Skin of body (tissue), 2 donors: ENCODE data around the gene NTRK3. TPM values are rescaled to one million over a fixed set of nuclear protein-coding genes. Genes with fewer than 3 reads are reported as not detected.
A peak's percentile ranks its signal among the peaks of the same experiment; 100 is the strongest.

ENCODE experiments used
- DNase-seq: peaks from one replicate; lab custom pipeline; 2025; lab: John Stamatoyannopoulos, UW
- total RNA-seq: library from RNA; depleted of rRNA; stranded (reverse); fragments of >200 nt; gene quantifications from one replicate; pipeline ENCODE4 v1.2.3, GENCODE V29; 2014

The NTRK3 gene
- total RNA-seq, 1 donor from 2014 or later: 7.2 TPM

DNA sequence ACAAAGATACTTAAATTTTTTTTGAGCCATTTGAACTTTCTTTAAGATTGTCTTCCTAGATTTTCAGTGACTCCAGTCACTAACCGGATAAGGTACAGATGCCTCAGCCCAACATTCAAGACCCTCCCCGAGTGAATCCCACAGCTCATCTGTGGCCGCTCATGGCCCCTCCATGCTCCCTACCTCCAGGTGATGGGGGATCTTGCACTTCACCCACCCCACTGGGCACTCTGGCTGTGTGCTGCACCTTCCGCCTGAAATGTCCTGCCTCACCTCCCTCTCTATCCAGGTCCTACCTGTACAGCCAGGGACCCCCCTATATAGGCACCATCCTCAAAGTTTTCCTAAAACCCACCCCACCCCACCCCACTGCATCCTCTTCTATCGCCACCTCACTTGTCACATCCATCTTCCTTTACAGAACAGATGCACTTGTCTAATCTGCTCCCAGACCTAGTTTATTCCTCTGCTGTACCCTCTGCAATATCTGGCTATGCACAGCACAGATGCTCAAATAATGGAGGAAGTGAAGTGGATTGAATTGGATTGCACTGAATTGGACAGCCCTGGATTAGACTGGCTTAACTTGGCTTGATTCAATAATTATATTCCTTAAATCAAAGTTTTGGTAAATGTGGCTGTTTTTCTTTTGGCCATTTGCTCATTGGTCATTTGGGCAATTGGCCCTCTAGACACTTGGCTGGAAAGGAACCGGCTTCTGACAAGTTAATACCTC lies 24.5 kb downstream of the NTRK3 start:
- DNase-seq: no peak

DNA sequence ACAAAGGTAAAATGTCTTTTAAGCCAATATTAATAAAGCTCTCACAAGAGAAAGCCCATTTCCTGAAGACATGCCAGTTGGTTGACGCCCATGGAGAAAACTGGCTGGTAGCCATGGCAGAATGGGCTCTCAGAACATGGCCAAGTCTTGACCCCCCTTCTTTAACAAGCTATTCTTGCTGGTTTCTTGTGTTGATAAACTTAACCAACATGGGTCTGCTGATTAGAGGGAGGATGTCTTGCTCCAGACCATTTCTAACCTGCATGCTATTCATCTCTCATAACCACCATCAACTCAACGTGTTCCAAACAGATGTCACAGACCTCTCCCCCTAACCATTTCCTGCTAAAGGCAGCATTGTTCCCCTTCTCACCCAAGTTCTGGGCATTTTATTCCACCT lies 25.7 kb downstream of the NTRK3 start:
- no peak for DNase-seq

DNA sequence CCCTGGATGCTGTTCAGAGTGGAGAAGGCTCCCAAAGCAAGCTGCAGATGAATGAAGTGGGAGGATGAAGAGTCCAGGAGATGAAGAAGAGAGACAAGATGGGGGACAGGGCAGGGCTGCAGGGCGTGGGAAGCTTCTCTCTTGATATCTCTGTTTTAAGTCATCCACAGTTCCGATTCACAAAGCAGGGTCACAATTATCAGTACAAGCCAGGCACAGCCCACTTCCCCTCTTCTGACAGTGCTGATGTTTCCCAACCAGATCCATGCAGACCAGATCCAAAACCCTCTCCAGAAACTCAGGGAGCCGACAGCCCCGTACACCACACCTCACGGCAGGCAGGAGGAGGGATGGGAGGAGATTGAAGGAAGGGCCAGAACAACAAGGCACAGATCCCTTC lies 31.1 kb downstream of the NTRK3 start:
- DNase-seq: no peak

DNA sequence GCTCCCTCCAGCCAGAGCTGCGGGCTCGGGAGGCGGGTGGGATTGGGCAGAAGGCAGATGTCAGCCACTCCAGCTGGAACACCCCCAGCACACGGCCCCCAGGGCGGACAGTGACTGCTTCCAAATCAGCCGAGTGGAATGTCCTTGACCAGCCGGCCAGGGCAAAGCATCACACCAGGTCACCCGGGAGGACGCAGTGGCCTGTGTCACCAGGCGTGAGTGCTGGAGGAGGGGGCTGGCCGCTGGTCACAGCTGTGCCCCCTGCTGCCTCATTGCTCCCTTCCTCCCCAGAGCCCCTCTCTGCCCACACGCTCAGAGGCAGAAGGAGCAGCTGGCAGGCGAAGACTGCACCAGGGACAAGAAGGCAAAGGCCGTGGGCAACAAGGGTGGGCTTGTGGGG lies 33.5 kb downstream of the NTRK3 start:
- DNase-seq: no peak

DNA sequence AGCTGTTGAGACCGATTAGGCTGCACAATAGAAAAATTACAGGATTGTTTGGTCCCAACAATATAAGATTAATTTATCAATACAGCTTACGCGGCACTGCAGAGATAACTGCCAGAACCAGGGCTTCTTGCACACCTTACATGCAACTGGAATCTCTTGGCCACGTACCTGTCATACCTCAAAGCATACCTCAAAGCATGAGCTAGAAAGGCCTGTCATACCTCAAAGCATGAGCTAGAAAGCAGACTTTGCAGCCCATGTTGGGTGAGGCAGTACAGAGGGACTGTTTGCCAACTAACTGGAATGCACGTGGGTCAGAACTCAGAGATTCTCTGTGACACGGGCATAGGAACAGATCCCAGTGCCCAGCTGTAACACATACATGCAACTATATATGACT lies 34.7 kb downstream of the NTRK3 start:
- DNase-seq: no peak

DNA sequence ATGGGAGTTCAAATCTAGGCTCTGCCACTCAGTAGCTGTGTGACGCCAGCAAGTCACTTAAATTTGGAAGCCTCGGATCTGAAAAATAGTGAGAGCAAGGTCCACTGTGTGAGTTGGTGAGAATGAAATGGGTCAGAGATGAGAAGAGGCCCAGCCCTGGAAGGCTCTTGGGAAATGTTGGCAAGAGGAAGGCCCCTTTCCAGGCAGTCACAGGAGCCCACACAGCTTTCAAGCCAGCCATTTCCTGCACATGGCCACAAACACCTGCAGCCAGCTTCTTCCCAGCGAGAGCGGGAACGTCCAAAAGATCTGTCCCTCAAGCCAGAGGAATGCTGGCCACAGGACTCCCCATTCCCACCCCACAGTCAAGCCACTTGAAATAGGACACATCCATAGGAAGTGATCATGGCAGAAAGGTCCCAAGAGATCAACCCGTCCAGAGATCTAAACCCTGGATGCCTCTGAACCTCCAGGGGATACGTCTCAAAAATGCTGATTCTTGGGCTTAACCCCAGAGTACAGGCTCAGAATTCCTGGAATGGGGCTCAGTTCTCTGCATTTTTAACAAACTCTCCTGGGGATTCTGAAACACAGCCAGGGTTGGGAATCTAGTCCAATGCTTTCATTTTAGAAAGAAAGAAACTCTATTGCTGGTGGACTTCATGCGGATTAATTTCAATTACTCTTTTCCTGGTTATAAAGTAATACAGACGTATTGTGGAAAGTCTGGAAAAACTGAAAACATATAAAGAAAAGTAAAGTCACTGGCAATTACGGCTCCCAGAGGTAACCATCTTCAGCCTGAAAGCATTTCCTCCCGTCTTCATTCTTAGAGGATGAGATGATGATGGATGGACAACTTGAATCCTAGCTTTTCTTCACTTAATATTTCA lies 35.9 kb downstream of the NTRK3 start:
- peak; percentile 44 for DNase-seq

DNA sequence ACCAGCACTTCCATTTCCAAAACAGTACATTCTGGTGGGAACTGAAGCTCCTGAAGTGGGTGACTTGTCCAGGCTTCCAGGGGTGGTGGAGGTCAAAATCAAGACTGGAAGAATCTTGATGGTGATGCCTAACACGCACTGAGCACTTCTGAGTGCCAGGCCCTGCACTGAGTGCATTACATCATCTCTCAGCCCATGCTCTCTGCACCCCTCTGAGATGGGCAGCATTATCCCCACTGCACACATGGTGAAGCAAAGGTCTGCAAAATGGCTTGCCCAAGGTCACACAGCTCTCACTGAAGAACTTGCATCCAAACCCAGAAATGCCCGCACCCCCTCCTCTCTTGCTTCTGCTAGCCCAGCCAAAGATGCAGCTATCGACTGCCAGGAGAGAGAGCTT lies 36.9 kb downstream of the NTRK3 start:
- DNase-seq: no peak

DNA sequence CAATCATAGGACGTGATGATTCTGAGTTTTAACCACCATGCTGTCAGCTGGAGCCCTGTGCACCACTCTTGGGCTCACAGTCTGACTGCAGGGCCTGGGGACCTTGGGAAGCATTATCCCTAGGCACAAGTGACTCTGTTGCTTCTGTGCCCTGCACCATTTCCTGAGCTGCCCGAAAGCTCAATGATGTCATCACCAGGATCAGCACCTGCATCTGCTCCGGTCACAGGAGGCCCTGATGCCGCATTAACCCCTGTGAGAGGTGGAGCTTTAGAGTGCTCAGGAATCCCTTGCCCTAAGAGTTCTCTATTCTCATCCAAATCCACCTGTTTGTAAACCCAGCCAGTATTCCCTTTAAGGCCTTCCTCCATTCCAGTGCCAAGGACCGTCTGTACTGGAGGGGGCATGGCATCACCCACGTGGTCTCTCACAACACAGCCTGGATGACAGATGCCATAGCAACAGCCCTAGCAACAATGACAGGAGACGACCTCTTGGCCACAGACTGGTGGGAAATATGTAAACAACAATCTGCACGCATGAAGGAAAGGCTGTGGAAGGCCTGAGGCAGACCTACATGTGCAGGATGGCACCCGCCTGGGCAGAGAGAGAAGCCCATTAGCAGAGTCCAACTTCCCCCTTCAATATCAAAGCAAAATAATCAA lies 37.9 kb downstream of the NTRK3 start:
- no peak for DNase-seq

DNA sequence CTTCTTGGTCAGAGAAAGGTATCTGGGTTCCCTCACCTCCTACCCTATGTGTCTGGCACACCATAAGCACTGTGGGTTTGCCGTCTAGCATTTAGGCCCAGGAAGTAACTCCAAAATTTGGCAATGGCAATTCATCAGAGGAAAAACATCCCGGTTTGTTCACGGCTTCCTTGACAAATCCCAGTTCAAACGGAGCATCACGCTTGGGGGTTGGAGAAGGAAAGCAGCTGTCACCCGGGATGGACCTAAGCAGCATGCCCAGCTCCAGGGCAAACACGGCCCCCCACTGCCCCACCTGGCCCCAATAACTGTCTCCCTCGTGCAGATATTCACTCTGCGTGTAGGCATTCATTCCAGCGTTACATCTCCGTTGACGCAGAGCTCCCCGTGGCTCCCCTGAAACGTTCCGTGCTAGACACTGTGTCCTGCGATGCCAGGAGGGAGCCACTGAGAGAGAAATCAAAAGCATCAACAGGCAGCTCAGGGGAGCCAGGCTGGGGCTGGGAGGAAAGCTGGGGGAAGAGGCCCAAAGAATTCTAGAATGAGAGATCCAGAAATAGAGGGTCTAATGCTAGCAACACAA lies 41.4 kb downstream of the NTRK3 start:
- no peak for DNase-seq

DNA sequence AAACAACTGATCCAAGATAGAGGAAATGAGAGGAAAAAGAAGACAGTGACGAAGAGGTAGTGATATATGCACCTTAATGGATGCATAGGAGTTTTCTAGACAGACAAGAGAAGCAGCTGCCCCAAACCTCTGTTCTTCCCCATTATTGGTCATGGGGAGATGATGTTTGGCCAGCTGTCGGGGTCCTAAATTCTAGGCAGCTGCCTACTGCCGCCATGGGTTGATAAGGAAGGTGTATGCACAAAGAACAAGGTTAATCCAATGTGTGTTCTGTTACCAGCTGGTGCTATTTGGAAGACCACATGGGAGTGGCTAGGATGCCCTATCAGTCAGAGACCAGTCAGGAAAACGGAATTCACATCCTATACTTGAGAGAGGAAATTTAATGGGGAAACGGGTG lies 47.4 kb downstream of the NTRK3 start:
- no peak for DNase-seq

DNA sequence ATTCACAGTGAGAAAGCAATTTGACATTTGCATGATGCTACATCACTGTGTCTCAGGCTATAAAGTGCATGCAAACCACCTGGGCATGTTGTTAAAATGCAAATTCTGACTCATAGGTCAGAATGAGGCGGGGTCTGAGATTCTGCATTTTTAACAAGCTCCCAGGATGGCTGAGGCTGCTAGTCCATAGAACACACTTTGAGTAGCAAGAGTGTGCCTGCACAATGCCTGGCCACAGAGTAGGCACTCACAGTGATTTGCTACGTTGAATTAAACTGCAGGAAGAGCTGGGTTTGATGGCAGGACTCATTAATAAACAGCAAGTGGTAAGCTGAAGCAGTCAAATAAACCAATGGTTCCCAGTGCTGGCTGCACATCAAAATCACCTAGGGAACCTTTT lies 48.1 kb downstream of the NTRK3 start:
- DNase-seq: no peak

DNA sequence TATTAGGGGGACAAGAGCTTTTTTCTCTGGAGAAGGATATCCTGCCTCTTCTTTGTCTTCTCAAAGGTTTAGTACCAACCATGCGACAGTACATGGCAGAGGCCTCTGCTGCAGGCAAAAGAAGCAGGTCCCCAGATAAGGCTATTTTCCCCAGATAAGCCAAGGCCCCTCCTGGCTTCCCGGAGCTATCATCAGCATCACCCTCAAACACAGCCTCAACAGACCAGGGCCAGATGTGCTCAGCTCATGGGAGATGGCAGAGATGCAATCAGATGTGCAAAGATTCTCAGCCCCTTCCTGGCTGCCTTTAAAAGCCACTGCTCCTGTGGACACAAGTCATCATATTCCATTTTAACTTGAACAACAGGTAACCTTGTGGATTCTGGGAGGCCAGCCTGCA lies 49.0 kb downstream of the NTRK3 start:
- DNase-seq: no peak

DNA sequence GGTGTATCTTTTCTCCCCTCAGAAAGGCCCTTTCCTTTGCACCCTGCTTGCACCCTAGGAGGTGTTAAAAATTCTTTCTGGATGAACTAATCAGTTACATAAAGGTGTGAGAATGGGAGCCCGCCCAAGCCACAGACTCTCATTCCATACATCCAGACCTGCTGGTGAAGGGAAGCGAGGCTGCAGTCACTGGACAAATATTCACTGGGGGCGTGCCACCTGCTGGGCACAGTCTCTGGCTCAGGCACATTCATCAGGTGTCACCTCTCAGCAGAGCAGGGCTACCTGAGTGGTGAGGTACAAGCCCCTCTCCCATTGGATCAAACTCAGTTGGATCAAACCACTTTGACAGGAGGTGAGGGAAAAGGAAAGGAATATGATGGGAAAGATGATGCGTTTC lies 52.0 kb downstream of the NTRK3 start:
- DNase-seq: no peak

DNA sequence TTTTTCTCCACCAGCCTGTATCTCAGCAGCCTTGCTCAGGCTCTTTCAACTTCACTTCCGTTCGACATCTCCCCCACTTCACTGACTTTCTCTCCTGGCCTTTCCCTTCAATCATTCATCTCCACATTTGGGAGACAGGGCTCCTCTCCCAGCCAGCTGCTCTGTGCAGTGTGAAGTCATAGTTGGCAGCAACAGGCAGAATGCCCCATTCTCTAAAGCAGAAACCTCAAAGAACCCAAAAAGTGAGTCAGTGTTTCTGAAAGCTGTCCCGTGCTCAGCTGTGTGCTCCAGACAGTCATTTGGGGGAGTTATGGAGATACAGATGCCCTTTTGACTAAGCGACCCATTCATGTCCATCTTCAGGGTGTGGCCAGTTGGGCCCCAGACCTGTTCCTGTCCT lies 54.3 kb downstream of the NTRK3 start:
- DNase-seq: peak; percentile 76

DNA sequence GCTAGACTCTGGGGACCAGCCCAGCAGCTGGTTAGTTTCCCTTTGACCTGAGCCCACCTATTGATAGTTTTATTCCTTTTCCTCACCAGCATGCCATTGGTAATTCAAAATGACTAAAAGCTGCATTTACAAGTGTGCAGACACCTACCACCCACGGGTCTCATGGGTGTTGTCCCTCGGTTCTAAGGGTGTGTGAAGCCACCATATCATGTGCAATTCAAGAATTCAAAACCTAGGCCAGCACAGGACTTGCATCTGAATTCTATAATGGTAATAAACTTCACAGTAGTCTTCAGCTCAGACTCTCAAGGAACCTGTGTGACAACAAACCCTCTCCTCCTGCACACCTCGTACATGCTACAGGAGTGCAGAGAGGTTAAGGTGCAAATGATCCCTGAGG lies 55.3 kb downstream of the NTRK3 start:
- no peak for DNase-seq

DNA sequence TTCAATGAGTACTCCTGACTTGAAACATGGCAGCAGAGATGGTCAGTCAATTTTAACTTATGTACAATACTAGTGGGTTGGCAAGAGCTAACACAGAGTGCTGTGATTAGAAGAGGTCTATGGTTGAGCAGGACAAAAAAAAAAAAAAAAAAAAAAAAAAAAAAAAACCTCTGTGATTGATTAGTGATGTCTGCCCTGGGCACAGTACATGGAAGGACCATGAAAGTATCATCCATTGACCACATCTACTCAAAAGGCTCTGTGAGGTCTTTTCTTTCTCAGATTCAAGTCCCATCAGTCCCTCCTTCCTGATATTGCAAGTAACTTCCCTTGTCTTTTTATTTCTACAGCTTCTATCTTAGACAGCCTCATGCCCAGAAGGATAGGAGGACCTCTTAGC lies 59.6 kb downstream of the NTRK3 start:
- DNase-seq: no peak

DNA sequence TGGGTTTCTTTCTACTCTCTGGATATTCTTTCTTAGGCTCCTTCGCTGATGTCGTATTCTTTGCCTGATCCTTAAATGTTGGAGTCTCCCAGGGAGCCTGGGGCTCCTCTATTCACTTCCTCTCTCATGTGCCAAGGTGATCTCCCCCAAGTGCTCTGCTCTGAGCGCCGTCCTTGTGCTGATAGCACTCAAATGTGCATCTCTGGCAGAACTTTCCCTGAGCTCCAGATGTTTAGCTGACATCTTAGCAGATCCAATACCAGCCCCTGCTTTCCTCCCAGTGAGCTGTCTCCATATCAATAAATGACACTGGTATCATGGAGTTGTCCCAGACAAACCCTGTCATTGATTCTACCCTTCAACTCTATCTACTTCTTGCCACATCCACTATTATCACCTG lies 62.4 kb downstream of the NTRK3 start:
- DNase-seq: no peak

DNA sequence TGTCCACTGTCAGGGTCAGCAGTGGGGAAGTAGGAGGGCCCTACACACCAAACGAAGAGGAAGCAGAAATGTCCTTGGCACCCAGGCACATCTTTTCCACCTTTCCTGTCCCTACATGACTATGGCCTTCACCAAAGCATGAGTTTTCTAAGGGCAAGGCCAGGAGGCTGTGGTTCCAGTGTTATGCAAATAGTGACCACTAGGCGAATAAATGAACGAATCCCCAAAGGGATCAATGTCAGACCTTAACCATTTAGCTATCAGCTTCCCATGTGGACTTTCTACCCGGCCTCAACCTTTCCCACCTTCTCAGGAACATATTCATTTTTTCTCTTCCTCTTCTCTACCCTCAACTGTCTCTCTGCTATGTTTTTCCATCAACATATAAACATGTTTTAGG lies 63.1 kb downstream of the NTRK3 start:
- no peak for DNase-seq

DNA sequence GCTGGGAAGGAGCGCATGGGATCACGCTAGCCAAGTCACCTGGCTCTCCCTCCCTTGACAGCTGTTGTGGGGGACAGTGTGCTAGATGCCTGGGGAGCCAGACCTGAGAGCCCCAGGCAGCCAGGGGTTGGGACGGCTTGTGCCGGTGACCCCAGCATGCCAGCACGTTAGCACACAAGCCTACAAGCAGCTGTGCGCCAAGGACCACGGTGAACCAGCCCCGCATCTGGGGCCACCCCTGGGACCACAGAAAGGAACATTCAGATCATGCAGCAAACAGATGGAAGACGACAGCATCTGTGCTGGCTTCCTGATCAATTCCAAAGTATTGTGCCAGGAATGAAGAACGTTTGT lies 64.8 kb downstream of the NTRK3 start:
- DNase-seq: no peak

DNA sequence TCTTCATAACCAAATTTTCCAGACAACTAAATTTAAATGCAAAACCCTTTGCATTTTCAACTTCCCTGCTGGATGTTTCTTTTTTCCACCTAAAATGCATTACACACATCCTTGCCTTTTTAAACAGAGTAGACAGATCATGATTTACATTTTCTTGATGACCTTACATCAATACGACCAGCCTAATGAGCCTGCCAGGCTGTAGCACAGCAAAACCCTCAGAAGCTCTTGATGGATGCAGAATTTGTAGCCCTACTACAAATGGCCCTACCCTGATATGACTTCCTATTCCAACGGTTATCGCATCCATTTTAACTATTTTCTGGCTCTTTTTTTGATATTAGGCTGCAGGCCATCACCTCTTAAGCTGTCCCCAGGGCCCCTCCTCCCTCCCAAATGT lies 66.3 kb downstream of the NTRK3 start:
- no peak for DNase-seq

DNA sequence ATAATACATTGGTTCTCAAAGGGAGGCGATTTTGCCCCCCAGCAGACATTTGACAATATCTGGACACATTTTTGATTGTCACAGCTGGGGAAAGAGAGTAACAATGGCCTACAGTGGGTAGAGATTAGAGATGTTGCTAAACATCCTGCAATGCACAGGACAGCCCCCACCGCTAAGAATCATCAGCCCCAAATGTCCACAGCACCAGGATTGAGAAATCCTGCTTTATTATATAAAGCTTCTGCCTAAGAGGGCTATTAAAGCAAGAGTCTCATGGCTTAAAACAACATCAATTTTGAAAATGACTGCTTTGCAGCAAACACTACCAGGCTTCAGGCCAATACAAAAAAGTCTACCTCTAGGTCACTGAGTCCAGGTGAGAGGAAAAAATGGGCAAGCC lies 68.2 kb downstream of the NTRK3 start:
- no peak for DNase-seq

DNA sequence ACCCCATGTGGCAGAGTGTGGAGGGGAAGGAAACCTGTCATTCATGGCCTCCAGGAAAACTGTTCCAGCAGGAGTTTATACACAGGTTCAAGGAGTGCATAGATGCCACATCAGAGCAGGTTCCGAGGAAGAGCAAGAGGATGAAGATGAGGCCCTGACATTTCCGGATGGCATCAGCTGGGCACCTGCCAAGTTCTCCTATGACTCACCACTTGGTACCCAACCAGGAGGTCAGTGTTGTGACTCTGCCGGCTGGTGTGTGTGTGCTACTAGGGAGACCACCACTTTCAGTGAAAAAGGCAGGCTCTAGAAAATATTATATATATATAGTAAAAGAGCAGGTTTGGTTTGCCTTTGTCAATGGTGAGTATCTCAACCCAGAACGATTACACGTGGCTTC lies 69.3 kb downstream of the NTRK3 start:
- no peak for DNase-seq
